SW 1271 (cell line): ENCODE results near the gene TNXB.
A peak's percentile ranks its signal among the peaks of the same experiment; 100 is the strongest.
"Not testable (repeated sequence)": the region's sequence is repeated elsewhere in the genome, so short reads cannot be mapped to it uniquely, and the experiment has no call there.

Experiments used
- DNase-seq, 2 experiments: peaks; one replicate each; lab custom pipeline; 2025; lab: John Stamatoyannopoulos, UW

The TNXB gene

DNA sequence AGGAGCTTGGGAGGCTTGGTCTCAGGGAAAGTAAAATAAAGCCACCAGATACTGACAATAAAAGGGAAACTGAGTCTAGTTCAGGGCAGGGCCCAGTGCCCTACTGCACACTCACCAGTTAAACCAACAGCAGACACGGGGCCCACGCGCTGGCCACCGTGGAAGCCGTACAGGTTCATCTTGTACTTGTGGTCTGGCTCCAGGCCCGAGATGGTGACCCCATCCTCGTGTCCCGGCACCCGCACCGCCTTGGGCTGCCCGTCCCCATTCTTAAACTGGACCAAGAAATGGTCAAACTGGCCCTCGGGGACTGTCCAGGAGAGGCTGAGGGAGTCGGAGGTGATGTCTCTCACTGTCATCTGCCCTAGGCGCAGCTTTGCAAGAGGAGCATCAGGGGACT lies 44.4 kb downstream of the TNXB start:
- DNase-seq = no peak

DNA sequence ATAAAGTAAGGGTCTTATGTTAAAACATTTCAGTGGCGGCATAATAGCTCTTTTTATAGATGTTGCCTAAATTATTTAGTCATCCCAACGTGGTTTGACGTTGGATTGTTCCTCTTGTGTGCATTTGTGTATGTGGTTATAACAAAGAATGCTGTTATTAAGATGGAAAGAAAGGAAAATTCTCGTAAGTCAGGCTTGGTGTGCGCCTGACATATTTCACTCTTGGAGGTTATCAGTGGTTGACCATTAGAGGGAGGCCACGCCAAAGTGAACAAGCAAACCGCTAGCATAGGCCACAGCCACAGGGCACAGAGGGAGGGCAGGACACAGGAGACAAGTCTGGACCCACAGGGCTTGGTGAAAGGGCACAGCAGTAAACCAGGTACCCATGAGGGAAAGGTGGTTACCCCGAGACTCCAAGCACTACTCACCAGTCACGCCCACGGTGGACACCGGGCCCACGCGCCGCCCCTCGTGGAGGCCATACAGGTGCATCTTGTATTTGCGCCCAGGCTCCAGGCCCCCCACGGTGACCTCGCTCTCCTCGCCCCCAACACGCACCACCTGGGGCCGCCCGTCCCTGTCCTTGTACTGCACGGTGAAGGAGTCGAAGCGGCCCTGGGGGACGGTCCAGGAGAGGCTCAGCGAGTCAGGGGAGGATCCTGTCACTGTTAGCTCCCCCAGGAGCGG lies 48.0 kb downstream of the TNXB start:
- no peak for DNase-seq

DNA sequence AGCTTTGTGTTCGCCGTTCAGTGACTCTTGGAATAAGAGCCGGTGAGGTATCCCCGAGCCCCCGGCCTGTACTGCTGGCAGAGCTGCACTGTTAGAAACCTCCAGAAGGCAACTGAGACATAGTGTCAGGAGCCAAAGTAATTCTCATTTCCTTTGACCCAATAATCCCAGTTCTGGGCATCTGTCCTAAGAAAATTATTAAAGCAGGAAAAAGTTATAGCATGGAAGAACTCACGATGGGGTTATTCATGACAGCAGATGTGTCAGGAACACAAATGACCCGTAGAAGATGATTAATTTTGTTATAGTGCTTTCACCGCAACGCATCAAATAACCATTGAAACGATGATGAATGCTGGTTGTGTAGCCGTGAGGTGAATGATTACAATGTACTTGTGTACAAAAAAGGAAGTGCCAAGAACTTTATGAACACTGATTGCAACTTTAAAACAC lies 50.6 kb downstream of the TNXB start:
- DNase-seq = no peak

- DNase-seq = no peak
Observed at GRCh38 chr6:32057966-32058365, 51.2 kb downstream of the TNXB start.

GRCh38 chr6:32056254-32056653 lies 52.9 kb downstream of the TNXB start:
- DNase-seq = no peak

DNA sequence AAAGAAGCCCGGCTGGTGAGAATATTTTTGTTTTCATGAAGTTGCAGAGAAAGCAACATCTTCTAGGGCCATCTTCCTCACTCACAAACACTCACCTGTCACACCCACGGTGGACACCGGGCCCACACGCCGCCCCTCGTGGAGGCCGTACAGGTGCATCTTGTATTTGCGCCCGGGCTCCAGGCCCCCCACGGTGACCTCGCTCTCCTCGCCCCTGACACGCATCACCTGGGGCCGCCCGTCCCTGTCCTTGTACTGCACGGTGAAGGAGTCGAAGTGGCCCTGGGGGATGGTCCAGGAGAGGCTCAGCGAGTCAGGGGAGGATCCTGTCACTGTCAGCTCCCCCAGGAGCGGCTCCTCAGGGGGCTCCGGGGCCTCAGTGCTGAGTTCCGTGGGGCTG lies 53.4 kb downstream of the TNXB start:
- not testable (repeated sequence) for DNase-seq

- DNase-seq = not testable (repeated sequence)
Observed at GRCh38 chr6:32053314-32053713, 55.8 kb downstream of the TNXB start.

GRCh38 chr6:32052626-32053025 lies 56.5 kb downstream of the TNXB start:
- not testable (repeated sequence) for DNase-seq

- no peak for DNase-seq
Observed at GRCh38 chr6:32050562-32050961, 58.6 kb downstream of the TNXB start.

DNA sequence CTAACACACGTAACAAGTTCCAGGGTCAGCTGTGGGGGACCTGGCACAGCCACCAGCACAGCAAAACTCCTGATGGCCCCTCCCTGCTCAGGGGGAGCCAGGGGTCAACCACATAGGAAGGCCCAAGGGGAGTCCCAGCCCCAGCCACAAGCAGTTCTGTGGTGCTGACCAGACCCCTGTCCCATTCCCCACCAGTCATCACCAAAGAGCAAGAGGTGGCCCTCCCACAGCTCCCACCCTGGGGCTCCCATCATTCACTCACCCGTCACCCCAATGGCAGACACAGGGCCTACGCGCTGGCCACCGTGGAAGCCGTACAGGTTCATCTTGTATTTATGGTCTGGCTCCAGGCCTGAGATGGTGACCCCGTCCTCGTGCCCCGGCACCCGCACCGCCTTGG lies 59.4 kb downstream of the TNXB start:
- DNase-seq = not testable (repeated sequence)

- not testable (repeated sequence) for DNase-seq
Observed at GRCh38 chr6:32049149-32049548, 60.0 kb downstream of the TNXB start.

DNA sequence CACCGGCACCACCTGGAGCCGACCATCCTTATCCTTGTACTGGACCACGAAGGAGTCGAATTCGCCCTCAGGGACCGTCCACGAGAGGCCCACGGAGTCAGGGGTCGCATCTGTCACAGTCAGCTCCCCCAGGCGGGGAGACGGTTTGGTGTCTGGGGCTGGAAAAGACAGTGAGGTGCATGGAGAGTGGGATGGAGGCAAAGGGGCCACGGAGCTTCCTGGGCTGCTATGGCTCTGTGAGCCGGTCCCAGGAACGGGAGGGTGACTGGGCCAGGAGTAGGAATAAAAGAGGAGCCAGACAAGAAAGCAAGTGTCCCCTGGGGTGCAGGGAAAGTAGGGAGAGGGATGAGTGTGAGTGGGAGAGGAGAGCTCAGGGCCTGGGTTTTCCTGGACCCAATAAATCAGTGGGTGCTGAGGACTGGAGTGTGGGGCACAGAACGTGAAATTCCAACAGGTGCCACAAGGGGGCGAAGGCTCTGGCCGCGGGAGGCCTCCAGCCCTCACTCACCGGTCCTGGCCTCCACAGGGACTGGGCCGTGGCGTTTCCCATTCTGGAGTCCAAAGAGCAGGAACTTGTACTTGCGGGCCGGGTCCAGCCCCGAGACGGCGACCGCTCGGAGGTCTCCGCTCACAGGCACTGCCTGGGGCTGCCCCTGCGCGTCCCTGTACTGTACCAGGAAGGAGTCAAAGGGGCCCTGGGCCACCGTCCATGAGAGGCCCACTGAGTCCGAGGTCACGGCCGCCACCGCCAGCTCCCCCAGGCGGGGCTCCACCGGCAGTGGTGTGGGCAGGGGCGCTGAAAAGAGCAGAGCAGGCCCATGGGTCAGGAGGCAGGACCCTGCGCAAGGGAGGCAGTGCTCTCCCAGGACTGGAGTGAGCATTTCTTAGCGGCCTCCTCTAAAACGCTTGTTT lies 61.0 kb downstream of the TNXB start:
- DNase-seq = peak in 1 of 2 experiments; percentile 35

GRCh38 chr6:32047539-32047854 lies 61.6 kb downstream of the TNXB start:
- DNase-seq = no peak

- no peak for DNase-seq
Observed at GRCh38 chr6:32047084-32047478, 62.1 kb downstream of the TNXB start.

- no peak for DNase-seq
Observed at GRCh38 chr6:32046450-32047083, 62.6 kb downstream of the TNXB start.

GRCh38 chr6:32045811-32046449 lies 63.2 kb downstream of the TNXB start:
- no peak for DNase-seq

GRCh38 chr6:32044916-32045315 lies 64.2 kb downstream of the TNXB start:
- not testable (repeated sequence) for DNase-seq

DNA sequence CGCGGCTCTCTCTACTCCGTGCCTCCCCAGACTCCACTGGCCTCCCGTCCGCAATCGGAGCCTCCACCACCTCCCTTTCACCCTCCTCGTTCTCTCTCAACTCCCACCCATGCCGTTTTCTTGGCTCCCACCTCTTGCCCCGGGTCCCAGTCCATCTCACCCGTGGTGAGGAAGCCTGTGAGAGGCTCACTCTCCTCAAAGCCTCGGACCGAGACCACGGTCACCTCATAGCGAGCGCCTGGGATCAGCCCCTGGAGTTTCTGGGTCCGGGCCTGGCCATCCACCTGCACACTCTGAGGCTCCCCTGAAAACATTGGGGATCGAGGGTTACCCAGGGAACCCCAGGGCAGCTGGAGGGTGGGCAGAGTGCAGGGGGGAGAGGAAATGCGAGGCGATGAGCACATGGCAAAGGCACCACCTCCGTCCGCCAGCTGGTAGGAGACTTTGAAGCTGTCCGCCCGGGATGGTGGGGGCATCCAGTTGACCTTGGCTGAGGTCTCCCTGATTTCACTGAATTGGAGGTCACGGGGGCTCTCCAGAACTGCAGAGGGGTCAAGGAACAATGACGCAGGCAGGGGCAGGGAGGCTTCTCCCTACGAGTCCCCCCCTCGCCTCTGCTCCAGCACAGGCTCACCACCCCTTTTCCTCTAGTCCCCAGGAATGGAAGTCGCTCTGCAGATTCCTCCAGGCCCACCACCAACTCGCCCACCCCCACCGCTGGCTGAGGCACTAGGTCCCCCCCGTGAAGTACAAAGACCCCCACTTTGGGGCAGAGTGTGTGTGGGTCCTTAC lies 65.4 kb downstream of the TNXB start:
- not testable (repeated sequence) for DNase-seq

DNA sequence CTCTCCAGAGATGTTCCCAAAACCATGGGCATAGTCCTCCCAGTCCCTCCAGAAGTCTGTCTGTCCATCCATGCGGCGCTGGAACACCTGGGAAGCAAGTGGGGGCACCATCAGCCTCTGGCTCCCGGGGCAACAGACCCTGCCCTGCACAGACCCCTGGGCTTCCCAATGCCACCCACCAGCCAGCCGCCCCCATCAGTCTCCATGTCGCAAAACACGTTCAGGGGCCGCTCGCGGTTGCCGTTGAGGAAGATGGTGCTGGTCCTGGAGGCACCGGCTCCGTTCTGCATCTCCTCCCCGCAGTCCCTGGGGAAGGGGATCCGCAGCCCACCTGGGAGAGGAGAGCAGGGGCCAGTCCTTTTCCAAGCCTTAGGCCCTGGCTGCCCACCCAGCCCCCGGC lies 66.9 kb downstream of the TNXB start:
- not testable (repeated sequence) for DNase-seq

GRCh38 chr6:32041385-32041784 lies 67.8 kb downstream of the TNXB start:
- DNase-seq = not testable (repeated sequence)

- DNase-seq = not testable (repeated sequence)
Observed at GRCh38 chr6:32041050-32041321, 68.2 kb downstream of the TNXB start.
